H1 (cell line): ENCODE measurements around the gene ASS1. TPM values are rescaled to one million over a fixed set of nuclear protein-coding genes. Genes with fewer than 3 reads are reported as not detected.

Source experiments
- CTCF ChIA-PET: fragments of 300-600 bp; sonication (Branson Sonifier 250); formaldehyde crosslinking; loops from one replicate; lab custom pipeline; 2021; ENCODE audit not compliant: partially characterized antibody; lab: Charles Lee
- POLR2A ChIA-PET: fragments of 300-600 bp; sonication (Branson Sonifier 250); formaldehyde crosslinking; loops from one replicate; lab custom pipeline; 2021; ENCODE audit warnings: inconsistent platforms; ENCODE audit not compliant: partially characterized antibody; lab: Charles Lee
- DNase-seq, 2 experiments: peaks; one replicate each; pipeline versions ENCODE4 v3.0.0 to v3.0.0-alpha.2; 2010 to 2022; ENCODE audit warnings: low spot score in 2 of 2, low read depth in 1 of 2, mixed read lengths in 1 of 2
- FAIRE-seq: peaks from 2 replicates; lab custom pipeline; 2011; peaks lifted over from hg19 to GRCh38; lab: Jason Lieb, UNC
- H2AFZ ChIP-seq: 2 replicates; pipeline ENCODE4 v1.8.1; 2012; ENCODE audit warnings: low read length, inconsistent platforms
- H2AK5ac ChIP-seq: 2 replicates; pipeline ENCODE4 v1.6.1; 2013; ENCODE audit warnings: low read depth, low read length
- H2BK120ac ChIP-seq: replicated peaks from 2 replicates; pipeline ENCODE3; 2013; ENCODE audit warnings: low read depth, low read length, inconsistent platforms
- H2BK12ac ChIP-seq: 2 replicates; pipeline ENCODE4 v1.6.1; 2013; ENCODE audit warnings: low read depth, low read length
- H2BK15ac ChIP-seq: 2 replicates; pipeline ENCODE4 v1.6.1; 2013; ENCODE audit warnings: low read length
- H2BK20ac ChIP-seq: 2 replicates; pipeline ENCODE4 v1.6.1; 2013; ENCODE audit warnings: low read length
- H2BK5ac ChIP-seq: 2 replicates; pipeline ENCODE4 v1.6.1; 2013; ENCODE audit warnings: low read depth, low read length
- H3K14ac ChIP-seq: 2 replicates; pipeline ENCODE4 v1.6.1; 2013; ENCODE audit warnings: inconsistent platforms; ENCODE audit not compliant: insufficient read length
- H3K18ac ChIP-seq: 2 replicates; pipeline ENCODE4 v1.6.1; 2013; ENCODE audit warnings: low read length; ENCODE audit errors: extremely low read depth
- H3K23ac ChIP-seq: 2 replicates; pipeline ENCODE4 v1.6.1; 2013; ENCODE audit warnings: inconsistent platforms; ENCODE audit not compliant: insufficient read length
- H3K23me2 ChIP-seq: 2 replicates; pipeline ENCODE4 v1.6.1; 2013; ENCODE audit warnings: low read depth, low read length
- H3K27ac ChIP-seq: 2 replicates; pipeline ENCODE4 v1.6.1; 2011; ENCODE audit warnings: low read depth, low read length, inconsistent platforms
- H3K27me3 ChIP-seq, 4 experiments: replicated peaks in 1 of 4; 1 replicate in 1 of 4; 2 replicates in 3 of 4; pipeline versions ENCODE4 v1.6.1 to v1.8.1; 2011 to 2013; ENCODE audit warnings: low read length in 3 of 4, mild to moderate bottlenecking in 3 of 4, inconsistent platforms in 2 of 4, mixed read lengths in 2 of 4, moderate library complexity in 1 of 4; ENCODE audit not compliant: control insufficient read depth in 3 of 4, insufficient read depth in 3 of 4; ENCODE audit errors: extremely low read depth in 1 of 4
- H3K36me3 ChIP-seq, 4 experiments: 2 replicates each; pipeline versions ENCODE4 v1.6.1 to v1.8.1; 2011 to 2013; ENCODE audit warnings: mild to moderate bottlenecking in 4 of 4, low read length in 3 of 4, moderate library complexity in 2 of 4, control low read depth in 1 of 4, inconsistent platforms in 1 of 4; ENCODE audit not compliant: insufficient read depth in 4 of 4, control insufficient read depth in 2 of 4
- H3K4ac ChIP-seq: replicated peaks from 2 replicates; pipeline ENCODE3; 2013; ENCODE audit warnings: low read length, low read depth, mixed read lengths, inconsistent platforms; ENCODE audit not compliant: insufficient read length
- H3K4me1 ChIP-seq, 4 experiments: replicated peaks in 1 of 4; 1 replicate in 1 of 4; 2 replicates in 3 of 4; pipeline versions ENCODE4 v1.6.1 to v1.8.1; 2011 to 2013; ENCODE audit warnings: low read length in 3 of 4, inconsistent platforms in 2 of 4, mixed read lengths in 1 of 4; ENCODE audit not compliant: insufficient read depth in 4 of 4, control insufficient read depth in 3 of 4
- H3K4me2 ChIP-seq, 2 experiments: 2 replicates each; pipeline versions ENCODE4 v1.6.1 to v1.8.1; 2011 to 2013; ENCODE audit warnings: low read depth in 2 of 2, low read length in 2 of 2, control low read depth in 1 of 2, inconsistent platforms in 1 of 2, mild to moderate bottlenecking in 1 of 2; ENCODE audit not compliant: insufficient read depth in 1 of 2
- H3K4me3 ChIP-seq, 4 experiments: fragments of 200-600, 300-600 bp in 1 of 4; sonication (generic), shearing (Covaris generic), sonication (Bioruptor Twin) in 1 of 4; 2 replicates each; pipeline versions ENCODE4 v1.5.1 to v1.8.1; 2011 to 2016; ENCODE audit warnings: low read length in 4 of 4, low read depth in 3 of 4, control low read depth in 2 of 4, inconsistent platforms in 2 of 4, mild to moderate bottlenecking in 2 of 4, mixed read lengths in 1 of 4, moderate library complexity in 1 of 4; ENCODE audit not compliant: insufficient read depth in 2 of 4; ENCODE audit errors: extremely low read depth in 1 of 4
- H3K56ac ChIP-seq: replicated peaks from 2 replicates; pipeline ENCODE3; 2013; ENCODE audit warnings: low read depth, mild to moderate bottlenecking, mixed read lengths, low read length, inconsistent platforms; ENCODE audit not compliant: insufficient read length
- H3K79me1 ChIP-seq: 2 replicates; pipeline ENCODE4 v1.6.1; 2013; ENCODE audit warnings: low read depth, low read length, control low read depth
- H3K79me2 ChIP-seq, 2 experiments: 2 replicates each; pipeline versions ENCODE4 v1.6.1 to v1.8.1; 2012 to 2013; ENCODE audit warnings: low read length in 2 of 2, mild to moderate bottlenecking in 2 of 2, inconsistent platforms in 1 of 2; ENCODE audit not compliant: insufficient read depth in 2 of 2, control insufficient read depth in 1 of 2
- H3K9ac ChIP-seq, 4 experiments: replicated peaks in 1 of 4; 1 replicate in 1 of 4; 2 replicates in 3 of 4; pipeline versions ENCODE4 v1.6.1 to v1.8.1; 2011 to 2013; ENCODE audit warnings: low read depth in 3 of 4, low read length in 3 of 4, control low read depth in 2 of 4, mild to moderate bottlenecking in 2 of 4, moderate library complexity in 2 of 4, inconsistent platforms in 1 of 4; ENCODE audit errors: extremely low read depth in 1 of 4
- H3K9me3 ChIP-seq, 2 experiments: 2 replicates each; pipeline versions ENCODE4 v1.6.1 to v1.8.1; 2012 to 2013; ENCODE audit warnings: mild to moderate bottlenecking in 2 of 2, moderate library complexity in 2 of 2, control low read depth in 1 of 2, inconsistent platforms in 1 of 2, low read depth in 1 of 2, low read length in 1 of 2, mixed read lengths in 1 of 2; ENCODE audit not compliant: insufficient read depth in 2 of 2
- H4K20me1 ChIP-seq, 2 experiments: replicated peaks in 1 of 2; 2 replicates each; pipeline versions ENCODE3 to v1.8.1; 2011 to 2013; ENCODE audit warnings: inconsistent platforms in 2 of 2, low read length in 2 of 2, mild to moderate bottlenecking in 1 of 2; ENCODE audit not compliant: insufficient read depth in 2 of 2, control insufficient read depth in 1 of 2
- H4K5ac ChIP-seq: 2 replicates; pipeline ENCODE4 v1.6.1; 2013; ENCODE audit warnings: low read length, low read depth, mixed read lengths, inconsistent platforms; ENCODE audit not compliant: insufficient read length
- H4K8ac ChIP-seq: 2 replicates; pipeline ENCODE4 v1.8.0; 2013; ENCODE audit warnings: mild to moderate bottlenecking, moderate library complexity, low read length, inconsistent platforms; ENCODE audit not compliant: insufficient read depth; ENCODE audit errors: extremely low read depth
- H4K91ac ChIP-seq: replicated peaks from 2 replicates; pipeline ENCODE3; 2013; ENCODE audit warnings: low read length, mixed read lengths, inconsistent platforms; ENCODE audit not compliant: insufficient read length
- BRCA1 ChIP-seq: IDR thresholded peaks from 2 replicates; pipeline ENCODE4 v1.6.1; 2012; ENCODE audit warnings: low read depth, low read length, improper control_type of control experiment
- CBX8 ChIP-seq: fragments of 300-800, 300-1000 bp; sonication (generic); IDR thresholded peaks from 2 replicates; pipeline ENCODE4 v1.7.1; 2016; ENCODE audit warnings: low read depth, low read length, borderline replicate concordance
- CTBP2 ChIP-seq: IDR thresholded peaks from 2 replicates; pipeline ENCODE4 v1.7.0; 2011; ENCODE audit warnings: borderline replicate concordance, mild to moderate bottlenecking, moderate library complexity, mixed read lengths, low read length; ENCODE audit not compliant: insufficient read depth, insufficient read length
- EGR1 ChIP-seq: IDR thresholded peaks from 2 replicates; pipeline ENCODE4 v1.6.1; 2011; ENCODE audit warnings: low read depth, low read length, borderline replicate concordance
- FOSL1 ChIP-seq: IDR thresholded peaks from 2 replicates; pipeline ENCODE4 v1.6.1; 2011; ENCODE audit warnings: mild to moderate bottlenecking, low read depth, low read length, moderate library complexity; ENCODE audit not compliant: insufficient read depth
- GTF2F1 ChIP-seq: IDR thresholded peaks from 2 replicates; pipeline ENCODE4 v1.6.1; 2012; ENCODE audit warnings: low read depth, low read length, improper control_type of control experiment, borderline replicate concordance
- KDM4A ChIP-seq: IDR thresholded peaks from one replicate; pipeline ENCODE4 v1.7.1; 2012; ENCODE audit warnings: low read depth, mild to moderate bottlenecking, moderate library complexity, low read length, inconsistent platforms; ENCODE audit not compliant: severe bottlenecking
- KDM5A ChIP-seq: fragments of 200-600 bp; IDR thresholded peaks from 2 replicates; pipeline ENCODE4 v1.7.1; 2012; ENCODE audit warnings: mild to moderate bottlenecking, low read length, inconsistent platforms, mixed read lengths
- POU5F1 ChIP-seq: IDR thresholded peaks from 2 replicates; pipeline ENCODE4 v1.6.1; 2011; ENCODE audit warnings: low read depth, mild to moderate bottlenecking, low read length, moderate library complexity
- RFX5 ChIP-seq: IDR thresholded peaks from 2 replicates; pipeline ENCODE4 v1.6.1; 2011; ENCODE audit warnings: low read depth, low read length, improper control_type of control experiment, borderline replicate concordance
- SP4 ChIP-seq: IDR thresholded peaks from 2 replicates; pipeline ENCODE4 v1.6.1; 2012; ENCODE audit warnings: low read length, inconsistent platforms
- TAF7 ChIP-seq: optimal IDR thresholded peaks from 2 replicates; pipeline ENCODE3; 2011; ENCODE audit warnings: low read depth, mild to moderate bottlenecking, inconsistent platforms, low read length, moderate library complexity, borderline replicate concordance
- WGBS, 2 experiments: shearing (Covaris generic) in 1 of 2; methylation state at CpG; one replicate each; pipeline versions ENCODE4 v1.1.6 to v1.1.7; 2013 to 2015; ENCODE audit warnings: low lambda C conversion rate in 2 of 2, mixed read lengths in 2 of 2, inconsistent platforms in 1 of 2, low coverage in 1 of 2, missing lambda C conversion rate in 1 of 2; ENCODE audit not compliant: insufficient replicate concordance in 2 of 2, insufficient coverage in 1 of 2, insufficient read length in 1 of 2; ENCODE audit errors: extremely low coverage in 1 of 2, missing lambda C conversion rate in 1 of 2; 5-methylcytosine and 5-hydroxymethylcytosine counted together
- polyA plus RNA-seq, 7 experiments: library from polyadenylated mRNA; depleted of rRNA in 3 of 7; stranded (reverse) in 5 of 7; unstranded in 2 of 7; fragments of >200 nt in 5 of 7; fragments of 200-250 nt in 2 of 7; gene quantifications; 1 replicate in 5 of 7; 2 replicates in 1 of 7; 4 replicates in 1 of 7; pipeline versions ENCODE4 v1.2.1 to v1.2.3, GENCODE V29; 2011 to 2013; ENCODE audit warnings: missing spikeins in 2 of 7, mixed read lengths in 2 of 7
- total RNA-seq: library from RNA; stranded (reverse); fragmentation: NEBNext Ultra II Directional; extraction: Animal tissue kit (Norgen Biotek cat#: 25700); gene quantifications from 2 replicates; pipeline ENCODE4 v1.2.1, GENCODE V29; 2021

ASS1 gene
- total and polyA plus RNA-seq, 2 of the 8 experiments (the other 6 are each of a cell fraction or from before 2014, with no cell fraction given) = 108 to 296 TPM

- Histone ChIP-seq H3K4me2 (no peak overlapping the region), H2BK12ac (no peak overlapping the region), H3K4me3 (no peak overlapping the region), H2BK5ac (no peak overlapping the region), H2AK5ac (no peak overlapping the region), H4K20me1 (peaks cover 2 to 3% of the 10 kb centered on the region in 2 experiments), H3K23me2 (no peaks in the 10 kb centered on the region), H3K4ac (no peak overlapping the region), H4K91ac (no peak overlapping the region), H3K36me3 (peaks cover 0 to 23% (median 3%) of the 10 kb centered on the region in 4 experiments; a peak in 4 of 8 replicates), H4K8ac (no peak overlapping the region; the same call in 1 of the 2 replicates), H3K9me3 (no peaks in the 10 kb centered on the region), H2BK120ac (no peak overlapping the region), H3K18ac (no peak overlapping the region), H3K27me3 (no peaks in the 10 kb centered on the region), H2BK20ac (no peak overlapping the region), H2AFZ (no peak overlapping the region), H3K23ac (no peak overlapping the region), H3K27ac (no peak overlapping the region), H3K14ac (no peak overlapping the region), H2BK15ac (no peak overlapping the region), H4K5ac (no peak overlapping the region), H3K79me2 (no peaks in the 10 kb centered on the region), H3K79me1 (no peaks in the 10 kb centered on the region; the same call in 1 of the 2 replicates), H3K9ac (no peak overlapping the region), H3K56ac (no peak overlapping the region), H3K4me1 (no peaks in the 10 kb centered on the region)
- DNase-seq (no peak), FAIRE-seq (no peak)
- 93% methylated on average over 15 of the region's 21 CpGs; no CpG with 5 or more reads in 1 of the 2 experiments for WGBS, 2 experiments
- ChIA-PET POLR2A (interaction anchor here (0.7 to 1.4 kb wide), 4 partner anchors 10 to 224 kb away, joined by 3 to 4 read pairs (median 3); no protein-coding TSS in a partner anchor), CTCF (interaction anchor here (0.6 to 3.5 kb wide), 11 partner anchors 9 to 1258 kb away, joined by 3 to 9 read pairs (median 3); no protein-coding TSS in a partner anchor)
- TF ChIP-seq SP4 (no peak), RFX5 (no peak), GTF2F1 (no peak), KDM5A (no peak), FOSL1 (no peak), CBX8 (no peak), POU5F1 (no peak), KDM4A (no peak), BRCA1 (no peak), TAF7 (no peak), EGR1 (no peak), CTBP2 (no peak)
Measured at GRCh38 chr9:130484362-130485072, 39.8 kb downstream of the ASS1 start.
